Upper lobe of left lung (tissue), 4 donors: ENCODE measurements around the gene ELOVL6.

ENCODE experiments used
- CTCF ChIP-seq, 6 experiments: fragments of 450-650 bp in 4 of 6; fragments of 200-600 bp in 2 of 6; sonication (generic) in 2 of 6; IDR thresholded peaks; one replicate each; pipeline ENCODE4 v1.5.1; 2016 to 2019; ENCODE audit warnings: antibody characterized with exemption in 6 of 6
- EP300 ChIP-seq, 4 donors: sonication (generic); formaldehyde crosslinking; IDR thresholded peaks; one replicate each; pipeline ENCODE4 v1.5.1; 2017; ENCODE audit warnings: antibody characterized with exemption in 4 of 4, control low read depth in 2 of 4
- POLR2A ChIP-seq, 4 donors: fragments of 450-650 bp; IDR thresholded peaks; one replicate each; pipeline ENCODE4 v1.5.1; 2016 to 2017; ENCODE audit warnings: antibody characterized with exemption in 4 of 4, mild to moderate bottlenecking in 2 of 4
- POLR2AphosphoS5 ChIP-seq, 2 donors: sonication (generic); formaldehyde crosslinking; IDR thresholded peaks; one replicate each; pipeline ENCODE4 v1.5.1; 2017; ENCODE audit warnings: antibody characterized with exemption in 2 of 2

- TF ChIP-seq CTCF (IDR thresholded peaks at IDR 0.05) = no peak
- TF ChIP-seq POLR2AphosphoS5 (IDR thresholded peaks at IDR 0.05) = no peak
- no peak for TF ChIP-seq POLR2A (IDR thresholded peaks at IDR 0.05)
- TF ChIP-seq EP300 (IDR thresholded peaks at IDR 0.05) = no peak
Observed at GRCh38 chr4:110019153-110019552, 179.3 kb downstream of the ELOVL6 start.
